Tibial nerve (tissue), 4 donors: Measurements from ENCODE around the gene NUDT7.

ENCODE experiments used
- EP300 ChIP-seq, 2 donors: sonication (generic); formaldehyde crosslinking; IDR thresholded peaks; one replicate each; pipeline ENCODE4 v1.6.1; 2017; ENCODE audit warnings: antibody characterized with exemption in 2 of 2, mild to moderate bottlenecking in 1 of 2
- POLR2A ChIP-seq, 2 donors: fragments of 450-650 bp; IDR thresholded peaks; one replicate each; pipeline ENCODE4 v1.6.1; 2017; ENCODE audit warnings: antibody characterized with exemption in 2 of 2, mild to moderate bottlenecking in 2 of 2, moderate library complexity in 2 of 2
- TF ChIP-seq, protein P1 (sequence below), 5 experiments: fragments of 200-600 bp in 3 of 5; fragments of 450-650 bp in 2 of 5; sonication (generic) in 3 of 5; IDR thresholded peaks; one replicate each; pipeline ENCODE4 v1.5.1; 2016 to 2019; ENCODE audit warnings: antibody characterized with exemption in 5 of 5, mild to moderate bottlenecking in 3 of 5, moderate library complexity in 2 of 5

DNA sequence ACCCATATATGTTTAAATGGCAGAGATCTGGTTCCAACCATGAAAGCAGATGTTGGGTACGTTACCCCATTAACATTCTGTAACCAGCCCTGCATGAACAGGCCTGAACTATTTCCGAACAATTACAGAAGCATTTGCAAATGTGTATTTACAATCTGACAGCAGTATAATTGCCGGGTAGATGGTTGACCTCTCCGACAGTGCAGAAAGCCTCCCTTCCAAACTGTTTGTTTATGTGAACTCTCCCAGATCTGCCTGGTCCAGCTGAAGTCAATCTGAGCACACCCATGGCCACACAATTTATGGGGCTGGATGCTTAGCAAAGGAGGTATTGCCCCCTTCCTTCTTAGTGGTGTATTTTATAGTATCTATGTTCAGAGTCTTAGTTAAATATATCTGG lies 21.8 kb downstream of the NUDT7 start:
- TF ChIP-seq, protein P1, sequence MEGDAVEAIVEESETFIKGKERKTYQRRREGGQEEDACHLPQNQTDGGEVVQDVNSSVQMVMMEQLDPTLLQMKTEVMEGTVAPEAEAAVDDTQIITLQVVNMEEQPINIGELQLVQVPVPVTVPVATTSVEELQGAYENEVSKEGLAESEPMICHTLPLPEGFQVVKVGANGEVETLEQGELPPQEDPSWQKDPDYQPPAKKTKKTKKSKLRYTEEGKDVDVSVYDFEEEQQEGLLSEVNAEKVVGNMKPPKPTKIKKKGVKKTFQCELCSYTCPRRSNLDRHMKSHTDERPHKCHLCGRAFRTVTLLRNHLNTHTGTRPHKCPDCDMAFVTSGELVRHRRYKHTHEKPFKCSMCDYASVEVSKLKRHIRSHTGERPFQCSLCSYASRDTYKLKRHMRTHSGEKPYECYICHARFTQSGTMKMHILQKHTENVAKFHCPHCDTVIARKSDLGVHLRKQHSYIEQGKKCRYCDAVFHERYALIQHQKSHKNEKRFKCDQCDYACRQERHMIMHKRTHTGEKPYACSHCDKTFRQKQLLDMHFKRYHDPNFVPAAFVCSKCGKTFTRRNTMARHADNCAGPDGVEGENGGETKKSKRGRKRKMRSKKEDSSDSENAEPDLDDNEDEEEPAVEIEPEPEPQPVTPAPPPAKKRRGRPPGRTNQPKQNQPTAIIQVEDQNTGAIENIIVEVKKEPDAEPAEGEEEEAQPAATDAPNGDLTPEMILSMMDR (IDR thresholded peaks at IDR 0.05) = no peak
- TF ChIP-seq POLR2A (IDR thresholded peaks at IDR 0.05) (no peak), EP300 (IDR thresholded peaks at IDR 0.05) (no peak)
